ENCODE data around the gene PRSS27.

- no peak for TF ChIP-seq POLR2A (IDR thresholded peaks at IDR 0.05)
- TF ChIP-seq, protein P1, sequence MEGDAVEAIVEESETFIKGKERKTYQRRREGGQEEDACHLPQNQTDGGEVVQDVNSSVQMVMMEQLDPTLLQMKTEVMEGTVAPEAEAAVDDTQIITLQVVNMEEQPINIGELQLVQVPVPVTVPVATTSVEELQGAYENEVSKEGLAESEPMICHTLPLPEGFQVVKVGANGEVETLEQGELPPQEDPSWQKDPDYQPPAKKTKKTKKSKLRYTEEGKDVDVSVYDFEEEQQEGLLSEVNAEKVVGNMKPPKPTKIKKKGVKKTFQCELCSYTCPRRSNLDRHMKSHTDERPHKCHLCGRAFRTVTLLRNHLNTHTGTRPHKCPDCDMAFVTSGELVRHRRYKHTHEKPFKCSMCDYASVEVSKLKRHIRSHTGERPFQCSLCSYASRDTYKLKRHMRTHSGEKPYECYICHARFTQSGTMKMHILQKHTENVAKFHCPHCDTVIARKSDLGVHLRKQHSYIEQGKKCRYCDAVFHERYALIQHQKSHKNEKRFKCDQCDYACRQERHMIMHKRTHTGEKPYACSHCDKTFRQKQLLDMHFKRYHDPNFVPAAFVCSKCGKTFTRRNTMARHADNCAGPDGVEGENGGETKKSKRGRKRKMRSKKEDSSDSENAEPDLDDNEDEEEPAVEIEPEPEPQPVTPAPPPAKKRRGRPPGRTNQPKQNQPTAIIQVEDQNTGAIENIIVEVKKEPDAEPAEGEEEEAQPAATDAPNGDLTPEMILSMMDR (IDR thresholded peaks at IDR 0.05), result no peak
- no peak for TF ChIP-seq EP300 (IDR thresholded peaks at IDR 0.05)
Measured at GRCh38 chr16:2757344-2757743, 37.3 kb upstream of the PRSS27 start.
